Activated CD4-positive, CD25-positive, alpha-beta regulatory T cell treated with anti-CD3 and anti-CD28 coated beads, Interleukin-2, amount 50 U/mL, for 24 hours (primary cell): ENCODE results near the gene PALD1.
"Not testable (repeated sequence)": the region's sequence is repeated elsewhere in the genome, so short reads cannot be mapped to it uniquely, and the experiment has no call there.

Experiments used
- ATAC-seq, 2 donors: fragments of 150-1000 bp; cut with Tn5 transposase; one replicate each; pipeline ENCODE4 v1.10.0; 2021; ENCODE audit warnings: mild to moderate bottlenecking in 1 of 2, moderate library complexity in 1 of 2

Gene PALD1

DNA sequence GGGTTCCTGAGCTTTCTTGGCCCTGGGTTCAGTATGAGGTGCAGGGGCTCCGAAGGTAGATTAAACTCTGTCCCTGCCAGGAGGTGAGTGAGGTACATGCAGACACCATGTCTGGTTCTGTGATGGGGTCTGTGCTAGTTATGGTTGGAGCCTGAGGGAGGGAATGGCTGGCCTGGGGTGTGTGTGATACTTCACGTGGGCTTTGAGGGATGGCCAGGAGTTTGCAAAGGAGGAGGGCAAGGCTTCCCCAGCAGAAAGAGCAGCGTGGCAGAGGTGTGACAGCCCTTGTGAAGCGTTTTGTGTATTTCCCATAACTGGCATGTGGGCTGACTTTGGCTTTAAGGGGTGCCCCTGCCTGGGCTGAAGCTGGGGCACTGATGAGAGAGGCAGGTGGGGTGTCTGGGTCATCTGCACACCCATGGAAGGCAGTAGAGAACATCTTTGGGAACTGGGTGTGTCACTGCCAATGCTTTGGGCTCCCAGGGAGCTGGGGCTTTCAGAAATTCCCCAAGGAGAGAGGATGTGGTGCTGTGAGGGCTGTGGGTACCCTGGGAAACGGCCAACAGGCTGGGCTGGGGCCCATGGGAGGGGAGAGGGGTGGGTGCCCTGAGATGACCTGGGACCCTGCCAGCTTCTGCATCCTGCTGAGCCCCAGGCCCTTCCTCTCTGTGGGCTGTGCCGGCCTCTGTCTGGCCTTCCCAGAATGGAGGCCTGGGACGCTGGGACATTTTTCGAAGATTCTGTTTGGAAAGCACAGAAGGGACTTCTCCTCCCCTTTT lies 4.6 kb downstream of the PALD1 start:
- ATAC-seq: no peak

DNA sequence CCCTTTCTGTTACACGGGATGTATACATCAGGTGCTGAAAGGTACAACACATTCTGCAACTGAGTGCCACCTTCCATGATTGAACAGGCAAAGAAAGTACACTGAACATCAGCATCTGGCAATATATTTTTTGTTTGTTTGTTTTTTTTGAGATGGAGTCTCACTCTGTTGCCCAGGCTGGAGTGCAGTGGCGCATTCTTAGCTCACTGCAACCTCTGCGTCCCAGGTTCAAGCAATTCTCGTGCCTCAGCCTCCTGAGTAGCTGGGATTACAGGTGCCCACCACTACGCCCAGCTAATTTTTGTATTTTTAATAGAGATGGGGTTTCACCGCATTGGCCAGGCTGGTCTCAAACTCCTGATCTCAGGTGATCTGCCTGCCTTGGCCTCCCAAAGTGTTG lies 5.3 kb downstream of the PALD1 start:
- not testable (repeated sequence) for ATAC-seq

DNA sequence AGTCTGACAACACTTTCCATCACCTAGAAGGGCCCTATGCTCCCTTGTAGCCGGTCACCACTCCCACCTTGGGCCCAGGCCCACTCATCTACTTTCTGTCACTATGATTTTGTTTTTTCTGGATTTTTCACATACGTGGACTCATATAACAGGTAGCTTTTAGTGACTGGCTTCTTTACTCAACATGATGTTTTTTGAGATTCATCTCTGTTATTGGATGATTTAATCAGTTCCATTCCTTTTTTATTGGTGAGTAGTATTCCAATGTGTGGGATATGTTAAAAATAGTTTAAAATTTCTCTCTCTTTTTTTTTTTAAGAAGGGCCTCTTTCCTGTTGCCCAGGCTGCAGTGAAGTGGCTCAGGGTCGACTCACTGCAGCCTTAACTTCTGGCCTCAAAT lies 9.3 kb downstream of the PALD1 start:
- ATAC-seq: no peak

- ATAC-seq: no peak
These were observed 11.6 kb downstream of the PALD1 start for GRCh38 chr10:70490142-70490541.

DNA sequence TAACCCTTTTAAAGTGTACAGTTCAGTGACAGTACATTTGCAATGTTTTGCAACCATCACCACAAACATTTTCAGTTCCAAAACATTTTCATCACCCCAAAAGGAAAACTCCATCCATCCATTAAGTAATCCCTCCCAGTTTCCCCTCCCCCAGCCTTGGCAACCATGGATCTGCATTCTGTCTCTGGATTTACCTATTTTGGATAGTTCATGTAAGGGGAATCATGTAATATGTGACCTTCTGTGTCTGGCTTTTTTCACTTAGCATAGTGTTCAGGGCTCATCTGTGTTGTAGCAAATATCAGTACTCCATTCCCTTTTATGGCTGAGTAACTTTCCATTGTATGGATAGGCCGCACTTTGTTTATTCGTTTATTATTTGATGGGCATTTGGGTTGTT lies 13.0 kb downstream of the PALD1 start:
- no peak for ATAC-seq

DNA sequence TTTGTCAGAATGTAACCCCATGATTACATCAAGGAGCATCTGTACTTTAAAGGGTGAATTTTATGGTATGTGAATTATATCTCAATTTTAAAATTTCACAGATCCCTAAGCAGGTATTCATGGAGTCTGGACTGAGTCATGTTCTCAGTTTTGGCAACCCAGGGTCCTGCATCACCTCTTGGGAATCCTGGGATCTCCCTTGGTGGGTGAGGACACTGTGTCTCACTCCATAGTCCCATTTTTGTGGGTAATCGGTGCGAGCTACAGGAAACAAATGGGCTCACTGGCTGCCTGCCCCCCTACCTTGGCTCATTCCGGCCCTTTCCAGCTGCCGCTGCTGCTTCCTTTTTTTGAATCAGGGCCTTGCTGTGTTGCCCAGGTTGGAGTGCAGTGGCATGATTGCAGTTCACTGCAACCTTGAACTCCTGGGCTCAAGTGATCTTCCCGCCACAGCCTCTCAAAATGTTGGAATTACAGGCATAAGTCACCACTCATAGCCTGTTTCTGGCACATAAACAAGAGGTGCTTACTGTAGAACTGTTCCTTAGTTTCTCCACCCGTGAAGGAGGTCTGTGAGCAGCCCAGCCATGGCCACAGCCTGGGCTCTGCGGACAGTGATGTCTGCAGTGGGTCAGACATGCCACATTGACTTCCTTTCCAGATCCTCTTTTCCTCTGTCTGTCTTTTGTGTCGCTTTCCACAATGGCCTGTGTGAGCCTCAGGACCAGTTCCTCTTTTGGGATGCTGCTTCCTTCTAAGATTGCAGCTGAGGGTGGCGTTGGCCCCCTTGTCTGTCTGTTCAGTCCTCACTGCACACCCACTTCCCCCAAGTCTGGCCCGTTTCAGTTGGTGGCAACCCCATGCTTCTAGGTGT lies 14.5 kb downstream of the PALD1 start:
- ATAC-seq: peak in 1 of 2 donors; percentile 7

- no peak for ATAC-seq
These were observed 15.2 kb downstream of the PALD1 start for GRCh38 chr10:70493660-70494234.

DNA sequence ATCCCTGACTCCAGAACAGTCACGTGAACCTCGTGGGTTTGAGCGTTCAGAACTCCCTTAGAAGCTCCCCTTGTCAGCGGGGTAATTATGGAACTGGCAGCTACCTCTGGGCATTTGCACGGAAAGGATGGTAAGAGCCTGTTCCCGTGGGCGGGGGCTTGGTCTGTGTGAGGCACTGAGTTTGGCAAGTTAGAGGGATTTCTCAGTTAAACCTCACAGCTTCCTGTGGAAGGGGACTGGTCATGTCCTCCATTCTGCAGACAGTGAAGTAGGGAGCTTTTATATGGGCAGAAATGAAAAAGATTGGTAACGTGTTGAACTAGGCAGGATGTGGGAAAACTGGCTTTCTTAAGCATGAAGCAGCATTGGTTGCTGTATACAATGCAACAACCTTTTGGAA lies 16.0 kb downstream of the PALD1 start:
- no peak for ATAC-seq

GRCh38 chr10:70494966-70495365 lies 16.4 kb downstream of the PALD1 start:
- ATAC-seq: no peak

GRCh38 chr10:70495691-70496261 lies 17.2 kb downstream of the PALD1 start:
- no peak for ATAC-seq

DNA sequence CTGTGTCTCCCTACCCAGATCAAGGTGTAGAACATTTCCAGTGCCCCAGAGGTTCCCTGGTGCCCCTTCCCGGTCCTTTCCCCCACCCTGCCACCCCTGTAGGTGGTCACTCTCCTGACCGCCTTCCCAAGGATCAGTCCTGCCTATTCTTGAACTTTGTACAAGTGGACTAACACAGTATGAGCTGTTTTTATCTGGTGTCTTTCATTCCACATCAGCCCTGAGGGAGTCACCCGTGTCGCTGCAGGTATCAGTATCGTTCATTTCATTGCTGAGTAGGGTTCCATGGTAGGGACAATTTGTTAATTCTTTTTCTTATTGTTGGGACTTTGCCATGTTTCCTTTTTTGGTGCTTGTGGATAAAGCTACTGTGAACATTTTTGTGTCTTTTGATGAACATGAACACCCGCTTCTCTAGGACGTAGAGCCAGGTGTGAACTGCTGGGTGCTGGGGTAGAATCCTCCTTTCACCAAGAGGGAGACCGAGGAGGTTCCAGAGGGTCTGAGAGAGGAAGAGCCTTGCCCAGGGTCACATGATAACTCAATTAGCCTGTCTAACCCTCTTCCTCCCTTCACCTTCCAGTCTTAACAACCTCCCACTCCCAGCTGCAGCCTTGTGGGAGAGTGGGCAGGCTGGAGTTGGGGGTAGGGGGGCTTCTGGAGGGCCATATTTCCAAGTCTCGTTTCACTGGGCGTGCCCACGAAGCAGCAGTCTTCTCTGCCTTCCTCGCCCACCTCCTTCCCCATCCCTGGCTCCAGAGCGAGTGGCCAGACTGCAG lies 18.0 kb downstream of the PALD1 start:
- ATAC-seq: no peak

DNA sequence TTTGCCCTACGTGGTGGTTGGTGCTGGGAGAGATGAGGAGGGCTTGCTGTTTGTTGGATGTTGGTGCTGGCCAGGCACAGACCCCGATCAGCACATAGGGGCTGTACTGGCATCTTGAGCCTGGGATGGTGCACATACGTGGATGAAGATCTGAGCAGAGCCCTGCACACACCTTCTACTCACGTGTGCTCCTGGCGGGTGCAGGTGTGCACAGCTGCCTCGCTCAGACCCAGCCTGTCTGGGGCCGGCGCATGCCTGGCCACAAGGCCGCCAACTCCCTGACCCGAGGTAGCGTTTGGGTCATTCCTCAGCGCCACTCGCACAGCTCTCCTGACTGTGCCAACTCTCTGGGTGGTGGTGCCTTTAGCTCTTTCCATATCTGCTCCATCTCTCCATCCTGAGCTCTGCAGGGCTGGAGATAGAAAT lies 18.6 kb downstream of the PALD1 start:
- ATAC-seq: no peak

GRCh38 chr10:70498970-70499835 lies 20.6 kb downstream of the PALD1 start:
- ATAC-seq: no peak

DNA sequence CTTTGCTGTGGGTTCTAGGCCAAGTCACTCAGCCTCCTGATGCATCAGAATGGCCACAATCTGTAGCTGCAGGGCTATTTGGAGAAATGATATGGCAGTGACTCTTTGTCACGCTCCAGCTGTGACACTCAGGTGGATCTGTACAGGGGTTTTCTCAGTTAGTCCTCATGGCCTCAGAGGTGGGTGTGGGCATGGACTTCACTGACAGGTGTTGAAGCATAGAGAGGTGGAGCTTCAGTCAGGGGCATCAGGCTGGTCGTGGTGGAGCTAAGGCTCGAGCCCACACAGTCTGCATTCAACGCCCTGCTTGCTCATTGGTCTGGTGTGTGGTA lies 21.2 kb downstream of the PALD1 start:
- ATAC-seq: no peak

DNA sequence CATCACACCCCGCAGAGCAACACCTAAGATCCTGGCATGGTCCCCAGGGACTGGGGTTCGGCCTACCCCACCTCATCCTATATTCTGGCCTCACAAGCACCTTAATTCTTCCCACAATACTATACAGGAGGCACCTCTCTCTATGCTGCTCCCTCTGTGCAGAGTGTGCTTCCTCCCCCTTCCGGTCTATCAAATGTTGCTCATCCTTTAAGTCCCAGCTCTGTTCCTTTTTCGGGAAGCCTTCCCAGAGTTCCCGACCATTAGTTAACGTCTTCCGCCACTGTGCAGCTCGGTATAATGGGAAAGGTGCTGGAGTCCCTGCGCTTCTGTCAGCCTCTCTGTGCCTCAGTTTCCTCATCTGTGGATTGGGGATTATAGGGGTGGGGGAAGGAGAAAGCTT lies 21.8 kb downstream of the PALD1 start:
- ATAC-seq: no peak

DNA sequence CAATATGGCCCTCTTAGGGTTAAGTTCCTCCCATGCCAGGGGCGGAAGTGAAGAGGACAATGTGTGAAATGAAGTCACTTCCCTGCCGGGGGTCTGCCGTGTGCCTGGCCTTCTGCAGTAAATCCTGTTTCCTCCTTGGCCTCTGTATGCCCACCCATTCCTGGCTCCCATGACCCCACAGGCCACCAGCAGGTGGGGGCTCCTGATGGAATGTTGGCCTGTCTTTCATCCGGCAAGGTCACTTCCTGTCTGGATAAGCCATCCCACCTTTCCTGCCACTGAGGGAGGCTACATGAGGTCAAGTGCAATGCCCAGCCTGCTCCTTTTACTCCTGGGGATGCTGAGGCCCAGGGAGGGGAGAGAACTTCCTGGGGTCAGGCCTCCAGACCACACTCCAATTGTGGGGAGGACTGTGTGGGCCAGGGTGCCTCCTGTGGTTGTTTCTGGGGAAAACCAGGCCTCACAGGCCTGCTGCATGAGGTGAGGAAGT lies 22.3 kb downstream of the PALD1 start:
- ATAC-seq: no peak

DNA sequence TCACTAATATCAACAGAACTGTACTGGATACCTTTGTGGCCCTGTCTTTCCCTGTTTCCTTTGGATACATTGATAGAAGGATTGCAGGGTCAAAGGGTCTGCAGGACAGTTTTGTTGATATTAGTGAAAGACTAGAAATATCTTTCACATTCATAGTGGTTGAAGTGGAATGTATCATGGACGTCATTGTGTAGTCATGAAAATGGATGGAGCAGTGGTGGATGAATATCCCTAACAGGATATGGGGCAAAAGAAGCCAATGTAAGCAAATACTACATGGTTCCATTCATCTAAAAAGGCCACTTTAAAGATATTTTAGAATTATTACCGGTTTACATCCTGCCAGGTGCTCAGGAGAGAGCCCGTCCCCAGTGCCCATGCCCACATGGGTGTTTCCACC lies 23.8 kb downstream of the PALD1 start:
- ATAC-seq: no peak

GRCh38 chr10:70503776-70504175 lies 25.2 kb downstream of the PALD1 start:
- ATAC-seq: no peak

DNA sequence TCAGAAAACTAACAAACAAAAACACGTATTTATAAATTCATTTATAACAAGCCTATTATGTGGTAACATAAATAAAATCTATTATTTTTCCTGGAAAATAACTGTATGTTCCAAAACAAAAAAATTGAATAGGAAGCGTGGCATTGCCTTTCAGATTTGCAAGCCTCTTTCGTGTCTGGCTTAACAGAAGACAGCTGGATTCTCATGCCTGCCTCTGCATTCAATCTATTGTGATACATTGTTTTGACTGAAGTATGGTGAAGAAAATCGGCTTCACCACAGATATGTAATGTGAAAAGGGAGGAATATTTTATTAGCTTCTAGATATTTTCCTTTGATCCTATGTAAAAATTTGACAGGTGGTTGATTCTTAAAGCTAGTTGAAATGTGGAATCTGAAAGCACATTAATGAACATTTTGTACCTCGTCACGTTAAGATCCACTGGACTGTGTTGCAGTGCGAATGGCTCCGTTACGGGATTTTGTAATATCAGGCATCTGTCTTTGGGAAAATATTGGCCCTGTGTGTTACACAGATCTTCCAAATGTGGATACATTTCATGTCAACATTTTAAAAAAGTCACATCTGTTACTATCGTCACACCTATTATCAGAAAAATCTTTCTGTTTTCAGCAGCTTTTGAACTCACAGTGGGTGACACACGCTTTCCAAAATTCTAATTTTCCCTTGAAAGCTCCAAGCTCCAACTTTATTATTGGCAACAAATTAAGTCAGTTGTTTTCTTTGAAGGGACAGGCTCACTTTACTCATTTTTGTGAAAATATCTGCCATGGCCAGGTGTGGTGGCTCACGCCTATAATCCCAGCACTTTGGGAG lies 26.2 kb downstream of the PALD1 start:
- no peak for ATAC-seq

- no peak for ATAC-seq
These were observed 27.3 kb downstream of the PALD1 start for GRCh38 chr10:70505908-70506307.

- no peak for ATAC-seq
These were observed 29.4 kb downstream of the PALD1 start for GRCh38 chr10:70507966-70508365.
